Stomach (tissue), 9 donors: ENCODE results near the gene CARMIL1. TPM values are rescaled to one million over a fixed set of nuclear protein-coding genes. Genes with fewer than 3 reads are reported as not detected.

ENCODE experiments used
- DNase-seq, 2 donors: peaks; one replicate each; pipeline versions ENCODE4 v3.0.0 to v3.0.0-alpha.2; 2013 to 2019
- H3K27ac ChIP-seq, 5 donors: fragments of 200-600 bp in 4 of 5; sonication (generic) in 4 of 5; one replicate each; pipeline ENCODE4 v1.5.1; 2013 to 2019; ENCODE audit warnings: mild to moderate bottlenecking in 1 of 5, moderate library complexity in 1 of 5
- H3K27me3 ChIP-seq, 3 donors: fragments of 200-600 bp; sonication (generic); one replicate each; pipeline ENCODE4 v1.5.1; 2017 to 2019; ENCODE audit warnings: mixed run types in 1 of 3
- H3K36me3 ChIP-seq, 4 donors: fragments of 200-600 bp; sonication (generic); 1 replicate in 3 of 4; 2 replicates in 1 of 4; pipeline ENCODE4 v1.5.1; 2016 to 2019
- H3K4me1 ChIP-seq, 4 donors: fragments of 200-600 bp; sonication (generic); one replicate each; pipeline ENCODE4 v1.5.1; 2016 to 2019
- H3K4me3 ChIP-seq, 4 donors: fragments of 200-600 bp; sonication (generic) in 3 of 4; one replicate each; pipeline ENCODE4 v1.5.1; 2016 to 2019; ENCODE audit warnings: mild to moderate bottlenecking in 1 of 4
- H3K9me3 ChIP-seq, 4 donors: fragments of 200-600 bp; sonication (generic); one replicate each; pipeline ENCODE4 v1.5.1; 2016 to 2019
- CTCF ChIP-seq, 7 experiments: fragments of 450-650 bp in 4 of 7; fragments of 200-600 bp in 3 of 7; sonication (generic) in 3 of 7; IDR thresholded peaks; one replicate each; pipeline ENCODE4 v1.5.1; 2016 to 2019; ENCODE audit warnings: antibody characterized with exemption in 7 of 7, control low read depth in 2 of 7, mild to moderate bottlenecking in 1 of 7
- EP300 ChIP-seq: sonication (generic); formaldehyde crosslinking; IDR thresholded peaks from one replicate; pipeline ENCODE4 v1.6.1; 2017; ENCODE audit warnings: antibody characterized with exemption
- POLR2A ChIP-seq, 4 donors: fragments of 450-650 bp; IDR thresholded peaks; one replicate each; pipeline ENCODE4 v1.6.1; 2016; ENCODE audit warnings: antibody characterized with exemption in 4 of 4, control low read depth in 2 of 4, mild to moderate bottlenecking in 1 of 4, moderate library complexity in 1 of 4
- POLR2AphosphoS5 ChIP-seq, 3 donors: sonication (generic); formaldehyde crosslinking; IDR thresholded peaks; one replicate each; pipeline ENCODE4 v1.6.1; 2016; ENCODE audit warnings: antibody characterized with exemption in 3 of 3
- WGBS, 5 donors: extraction: QIAGEN DNeasy Blood & Tissue Kit in 3 of 5; methylation state at CpG; one replicate each; pipeline versions ENCODE4 v1.1.5 to v1.1.7; 2013 to 2018; 5-methylcytosine and 5-hydroxymethylcytosine counted together
- intact Hi-C: fragments of 100-400 bp; cut with DNase I; formaldehyde crosslinking; loops from one replicate; pipeline ENCODE4 v1.15.1; 2023; ENCODE audit warnings: low total_unique reads
- polyA plus RNA-seq, 3 donors: library from polyadenylated mRNA; stranded (reverse); fragments of 200-250 nt; gene quantifications; one replicate each; pipeline ENCODE4 v1.2.3, GENCODE V29; 2013
- total RNA-seq, 5 donors: library from RNA; depleted of rRNA; stranded (reverse); fragments of >200 nt; gene quantifications; one replicate each; pipeline versions ENCODE4 v1.1.0 to v1.2.3, GENCODE V29; 2014 to 2016
- donor health status: healthy with polysubstance abuse.
- donor health status: Bipolar disorder and iron deficiency.
- donor health status: healthy.

Gene CARMIL1
- total and polyA plus RNA-seq, 8 donors = 10.5 to 42.7 (median 14.9) TPM

GRCh38 chr6:25504661-25505060 lies 225.5 kb downstream of the CARMIL1 start:
- H3K27me3 ChIP-seq = no peaks in the 10 kb centered on the region
- H3K27ac ChIP-seq = no peak overlapping the region
- no peak for TF ChIP-seq EP300
- no peak for TF ChIP-seq CTCF (IDR thresholded peaks at IDR 0.05)
- TF ChIP-seq POLR2AphosphoS5 (IDR thresholded peaks at IDR 0.05) = no peak
- TF ChIP-seq POLR2A (IDR thresholded peaks at IDR 0.05) = no peak
- H3K4me3 ChIP-seq = no peak overlapping the region
- DNase-seq = no peak
- H3K36me3 ChIP-seq = peaks cover 0 to 16% (median 5%) of the 10 kb centered on the region in 4 donors
- no peaks in the 10 kb centered on the region for H3K9me3 ChIP-seq
- no peaks in the 10 kb centered on the region for H3K4me1 ChIP-seq
- intact Hi-C loops = no loop called here
- 79 to 92% (median 88%) methylated on average over 4 of the region's 4 CpGs for WGBS, 5 donors

- Histone ChIP-seq H3K36me3 (peaks cover 0 to 9% (median 2%) of the 10 kb centered on the region in 4 donors), H3K27me3 (no peaks in the 10 kb centered on the region), H3K4me1 (no peaks in the 10 kb centered on the region), H3K9me3 (no peaks in the 10 kb centered on the region), H3K4me3 (no peak overlapping the region), H3K27ac (no peak overlapping the region)
- intact Hi-C loops = no loop called here
- no peak for DNase-seq
- no peak for TF ChIP-seq POLR2AphosphoS5 (IDR thresholded peaks at IDR 0.05)
- no peak for TF ChIP-seq POLR2A (IDR thresholded peaks at IDR 0.05)
- no peak for TF ChIP-seq EP300
- TF ChIP-seq CTCF (IDR thresholded peaks at IDR 0.05) = no peak
- WGBS, 5 donors = 71 to 93% (median 88%) methylated on average over 6 of the region's 6 CpGs
These were observed 226.8 kb downstream of the CARMIL1 start for GRCh38 chr6:25506020-25506419.

GRCh38 chr6:25508051-25508450 lies 228.9 kb downstream of the CARMIL1 start:
- no peak overlapping the region for H3K27ac ChIP-seq
- WGBS, 5 donors = 60 to 98% (median 91%) methylated on average over 3 of the region's 3 CpGs
- no peak overlapping the region for H3K4me3 ChIP-seq
- no peaks in the 10 kb centered on the region for H3K27me3 ChIP-seq
- DNase-seq = no peak
- no peaks in the 10 kb centered on the region for H3K9me3 ChIP-seq
- H3K36me3 ChIP-seq = peaks cover 0 to 9% (median 2%) of the 10 kb centered on the region in 4 donors
- intact Hi-C loops = no loop called here
- no peak for TF ChIP-seq CTCF (IDR thresholded peaks at IDR 0.05)
- no peak for TF ChIP-seq POLR2A (IDR thresholded peaks at IDR 0.05)
- no peak for TF ChIP-seq EP300
- TF ChIP-seq POLR2AphosphoS5 (IDR thresholded peaks at IDR 0.05) = no peak
- no peaks in the 10 kb centered on the region for H3K4me1 ChIP-seq

- Histone ChIP-seq H3K36me3 (peaks cover 7 to 16% (median 12%) of the 10 kb centered on the region in 4 donors), H3K27ac (no peak overlapping the region), H3K9me3 (no peaks in the 10 kb centered on the region), H3K4me3 (no peak overlapping the region), H3K27me3 (no peaks in the 10 kb centered on the region), H3K4me1 (no peaks in the 10 kb centered on the region)
- intact Hi-C loops = no loop called here
- DNase-seq = no peak
- TF ChIP-seq EP300 (no peak), CTCF (IDR thresholded peaks at IDR 0.05) (no peak), POLR2A (IDR thresholded peaks at IDR 0.05) (no peak)
- WGBS, 5 donors = 47 to 97% (median 90%) methylated on average over 2 of the region's 2 CpGs
These were observed 232.2 kb downstream of the CARMIL1 start for GRCh38 chr6:25511376-25511775.
